HepG2 (cell line): ENCODE measurements around the gene DDRGK1. TPM values are rescaled to one million over a fixed set of nuclear protein-coding genes. Genes with fewer than 3 reads are reported as not detected.

Experiments used
- ATAC-seq: fragments of 200-7000 bp; cut with Tn5 transposase; 3 replicates; pipeline ENCODE4 v1.9.1; 2020; ENCODE audit warnings: mild to moderate bottlenecking, moderate library complexity
- BruUV-seq: library from RNA; stranded (reverse); fragments of 400-500 nt; replicated peaks from 2 replicates; lab custom pipeline; 2021; lab: Mats Ljungman, UMichigan
- CTCF ChIA-PET: fragments of 300-600 bp; formaldehyde crosslinking; extraction: SDS; loops from one replicate; lab custom pipeline; 2021; ENCODE audit warnings: low total read pairs, inconsistent platforms, low intra/inter-chr PET ratio; lab: Yijun Ruan, JAX
- POLR2A ChIA-PET: fragments of 350-600 bp; sonication (Branson Sonifier 250); formaldehyde crosslinking; loops from one replicate; lab custom pipeline; 2020; ENCODE audit warnings: antibody characterized with exemption, inconsistent platforms; lab: Yijun Ruan, JAX
- DNase-seq: peaks from one replicate; pipeline ENCODE4 v3.0.0-alpha.2; 2015; ENCODE audit warnings: low spot score
- FAIRE-seq: peaks from 3 replicates; lab custom pipeline; 2011; peaks lifted over from hg19 to GRCh38; lab: Jason Lieb, UNC
- H2AFZ ChIP-seq: one replicate; pipeline ENCODE4 v1.6.1; 2011; ENCODE audit warnings: low read length, inconsistent platforms
- H3K27ac ChIP-seq: fragments of 300-600 bp; 3 replicates; pipeline ENCODE4 v1.8.0; 2011; ENCODE audit warnings: mixed run types, mild to moderate bottlenecking, mixed read lengths, low read length, inconsistent platforms; ENCODE audit not compliant: insufficient read depth; ENCODE audit errors: extremely low read length
- H3K27me3 ChIP-seq, 2 experiments: fragments of 200-600 bp in 1 of 2; 2 replicates in 1 of 2; 3 replicates in 1 of 2; pipeline versions ENCODE4 v1.6.0 to v1.8.0; 2011; ENCODE audit warnings: low read length in 2 of 2, mild to moderate bottlenecking in 2 of 2, moderate library complexity in 2 of 2, inconsistent platforms in 1 of 2; ENCODE audit not compliant: insufficient read depth in 2 of 2, control insufficient read depth in 1 of 2
- H3K36me3 ChIP-seq, 2 experiments: fragments of 200-600 bp in 1 of 2; replicated peaks in 1 of 2; 2 replicates in 1 of 2; 3 replicates in 1 of 2; pipeline versions ENCODE4 v1.5.1 to v1.8.0; 2011; ENCODE audit warnings: low read length in 2 of 2, inconsistent platforms in 1 of 2; ENCODE audit not compliant: insufficient read depth in 2 of 2, control insufficient read depth in 1 of 2
- H3K4me1 ChIP-seq: 2 replicates; pipeline ENCODE4 v1.5.1; 2012; ENCODE audit warnings: low read length, inconsistent platforms; ENCODE audit not compliant: insufficient read depth
- H3K4me2 ChIP-seq: 2 replicates; pipeline ENCODE4 v1.6.0; 2011; ENCODE audit warnings: low read depth, low read length, inconsistent platforms
- H3K4me3 ChIP-seq, 3 experiments: fragments of 200-600 bp in 1 of 3; sonication (generic), shearing (Covaris generic) in 1 of 3; replicated peaks in 1 of 3; 2 replicates each; pipeline ENCODE4 v1.5.1; 2011 to 2016; ENCODE audit warnings: low read length in 3 of 3, inconsistent platforms in 2 of 3, low read depth in 2 of 3, mild to moderate bottlenecking in 2 of 3, control low read depth in 1 of 3, mixed read lengths in 1 of 3; ENCODE audit not compliant: insufficient read depth in 1 of 3
- H3K79me2 ChIP-seq: one replicate; pipeline ENCODE4 v1.6.1; 2011; ENCODE audit warnings: low read length, inconsistent platforms; ENCODE audit not compliant: insufficient read depth
- H3K9ac ChIP-seq: 2 replicates; pipeline ENCODE4 v1.6.0; 2011; ENCODE audit warnings: mild to moderate bottlenecking, low read depth, low read length, inconsistent platforms; ENCODE audit not compliant: insufficient read depth
- H3K9me3 ChIP-seq: 2 replicates; pipeline ENCODE4 v1.5.1; 2012; ENCODE audit warnings: mild to moderate bottlenecking, low read length
- H4K20me1 ChIP-seq: 2 replicates; pipeline ENCODE4 v1.6.0; 2011; ENCODE audit warnings: inconsistent platforms, mild to moderate bottlenecking, low read length, moderate library complexity; ENCODE audit not compliant: insufficient read depth
- RFXANK ChIP-seq: IDR thresholded peaks from 2 replicates; pipeline ENCODE4 v1.6.1; 2016
- ZBTB3 ChIP-seq: sonication (generic); formaldehyde crosslinking; IDR thresholded peaks from 2 replicates; pipeline ENCODE4 v1.4.0; 2020; ENCODE audit warnings: low read depth, mild to moderate bottlenecking, moderate library complexity, missing genetic modification reagents, borderline replicate concordance
- ZFP82 ChIP-seq: sonication (generic); formaldehyde crosslinking; IDR thresholded peaks from 2 replicates; pipeline ENCODE4 v1.5.1; 2020; ENCODE audit warnings: mild to moderate bottlenecking, missing genetic modification reagents, borderline replicate concordance
- ZNF382 ChIP-seq: sonication (generic); formaldehyde crosslinking; IDR thresholded peaks from 2 replicates; pipeline ENCODE4 v1.5.0; 2020; ENCODE audit warnings: missing genetic modification reagents, mild to moderate bottlenecking, borderline replicate concordance
- ZNF670 ChIP-seq: sonication (generic); formaldehyde crosslinking; IDR thresholded peaks from 2 replicates; pipeline ENCODE4 v1.8.0; 2022; ENCODE audit warnings: mild to moderate bottlenecking, missing genetic modification reagents, borderline replicate concordance
- WGBS: methylation state at CpG from one replicate; pipeline ENCODE4 v1.1.6; 2017; ENCODE audit warnings: low lambda C conversion rate; 5-methylcytosine and 5-hydroxymethylcytosine counted together
- in situ Hi-C: cut with HindIII; loops from 2 replicates; pipeline ENCODE4 v1.10.0; 2017; ENCODE audit warnings: low pct_unique_long_range_greater_than_20kb; ENCODE audit not compliant: extremely low pct_ligation_motif_present
- intact Hi-C: fragments of 100-400 bp; cut with micrococcal nuclease; formaldehyde crosslinking; loops from one replicate; pipeline ENCODE4 v1.10.0; 2022; ENCODE audit not compliant: unreplicated experiment
- polyA plus RNA-seq, 8 experiments: library from polyadenylated mRNA; depleted of rRNA in 3 of 8; stranded (reverse) in 7 of 8; unstranded in 1 of 8; fragments of >200 nt; fragmentation: Illumina TruSeq in 4 of 8; extraction: Trizol in 4 of 8; gene quantifications; 2 replicates each; pipeline versions ENCODE4 v1.2.1 to v1.2.3, GENCODE V29; 2011 to 2016; ENCODE audit warnings: low read depth in 4 of 8, missing spikeins in 1 of 8, mixed read lengths in 1 of 8; ENCODE audit not compliant: insufficient read depth in 1 of 8
- total RNA-seq, 5 experiments: library from RNA; depleted of rRNA; stranded (reverse); fragments of >200 nt; fragmentation: Illumina TruSeq; extraction: Trizol; gene quantifications; 2 replicates each; pipeline ENCODE4 v1.2.3, GENCODE V29; 2016; ENCODE audit warnings: low read depth in 1 of 5
- TF ChIP-seq, protein P1 (sequence below): IDR thresholded peaks from 2 replicates; pipeline ENCODE4 v1.6.1; 2016; ENCODE audit warnings: missing biosample characterization, missing genetic modification reagents, low read depth
- TF ChIP-seq, protein P2 (sequence below): sonication (generic); formaldehyde crosslinking; IDR thresholded peaks from 2 replicates; pipeline ENCODE4 v1.5.1; 2020; ENCODE audit warnings: mild to moderate bottlenecking, missing genetic modification reagents
- TF ChIP-seq, protein P3 (sequence below): sonication (generic); formaldehyde crosslinking; IDR thresholded peaks from 2 replicates; pipeline ENCODE4 v1.4.0; 2020; ENCODE audit warnings: missing genetic modification reagents

DDRGK1 gene
- total and polyA plus RNA-seq, 2 of the 13 experiments (the other 11 are each of a cell fraction or from before 2014, with no cell fraction given): 96.7 to 149 TPM

- TF ChIP-seq, protein P1, sequence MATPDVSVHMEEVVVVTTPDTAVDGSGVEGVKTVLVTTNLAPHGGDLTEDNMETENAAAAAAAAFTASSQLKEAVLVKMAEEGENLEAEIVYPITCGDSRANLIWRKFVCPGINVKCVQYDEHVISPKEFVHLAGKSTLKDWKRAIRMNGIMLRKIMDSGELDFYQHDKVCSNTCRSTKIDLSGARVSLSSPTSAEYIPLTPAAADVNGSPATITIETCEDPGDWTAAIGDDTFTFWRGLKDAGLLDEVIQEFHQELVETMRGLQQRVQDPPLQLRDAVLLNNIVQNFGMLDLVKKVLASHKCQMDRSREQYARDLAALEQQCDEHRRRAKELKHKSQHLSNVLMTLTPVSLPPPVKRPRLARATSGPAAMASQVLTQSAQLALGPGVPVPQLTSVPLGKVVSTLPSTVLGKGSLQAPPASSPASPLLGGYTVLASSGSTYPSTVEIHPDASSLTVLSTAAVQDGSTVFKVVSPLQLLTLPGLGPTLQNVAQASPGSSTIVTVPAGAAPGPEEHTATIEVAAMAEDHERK (CRISPR knock-in tag): no peak
These were observed 13.8 kb downstream of the DDRGK1 start (continued) for GRCh38 chr20:3190681-3191111.

DNA sequence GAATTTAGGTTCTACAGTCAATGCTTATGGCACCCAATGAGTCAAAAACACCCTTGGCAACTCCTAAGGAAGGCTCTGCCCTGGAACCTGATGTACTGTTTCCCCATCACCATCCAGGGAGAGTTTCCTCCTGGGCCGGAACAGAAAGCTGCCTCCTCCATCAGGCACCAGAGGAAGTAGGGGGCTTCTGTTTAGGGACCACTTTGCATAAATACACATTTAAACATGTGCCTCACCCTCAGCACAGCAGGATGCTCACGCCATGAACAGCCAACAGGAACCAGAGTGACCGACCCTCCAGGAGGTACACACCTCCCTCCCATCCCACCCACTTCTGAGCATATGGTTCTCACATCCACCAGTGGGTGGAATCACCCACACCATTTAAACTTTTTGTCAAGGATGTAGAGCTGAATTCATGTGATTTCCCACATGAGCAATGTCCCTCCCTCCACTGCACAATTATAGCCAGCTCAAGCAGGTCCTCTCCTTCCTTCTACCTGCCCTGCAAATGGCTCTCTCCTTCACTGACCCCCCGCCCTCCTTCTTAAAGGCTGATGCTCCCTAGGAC is 14.8 kb downstream of the DDRGK1 start:
- ATAC-seq (no peak), DNase-seq (no peak), FAIRE-seq (no peak)
- BruUV-seq: no TSS peak
- POLR2A ChIA-PET: interaction anchor here (0.6 to 2.3 kb wide), 2 partner anchors 13 to 25 kb away, joined by 3 to 7 read pairs; no protein-coding TSS in a partner anchor
- CTCF ChIA-PET: no interaction called here
- Histone ChIP-seq H3K4me2 (no peak overlapping the region), H3K4me3 (no peak overlapping the region), H3K9ac (no peak overlapping the region), H3K27ac (no peak overlapping the region), H3K36me3 (peaks cover 38 to 56% of the 10 kb centered on the region in 2 experiments), H3K79me2 (no peaks in the 10 kb centered on the region), H3K9me3 (no peaks in the 10 kb centered on the region), H2AFZ (no peak overlapping the region), H4K20me1 (no peaks in the 10 kb centered on the region)
- 91% methylated on average over 4 of the region's 4 CpGs for WGBS
- TF ChIP-seq ZNF382 (no peak), ZNF670 (no peak), RFXANK (CRISPR knock-in tag) (no peak), ZBTB3 (CRISPR knock-in tag) (no peak), ZFP82 (CRISPR knock-in tag) (no peak)
- TF ChIP-seq, protein P2, sequence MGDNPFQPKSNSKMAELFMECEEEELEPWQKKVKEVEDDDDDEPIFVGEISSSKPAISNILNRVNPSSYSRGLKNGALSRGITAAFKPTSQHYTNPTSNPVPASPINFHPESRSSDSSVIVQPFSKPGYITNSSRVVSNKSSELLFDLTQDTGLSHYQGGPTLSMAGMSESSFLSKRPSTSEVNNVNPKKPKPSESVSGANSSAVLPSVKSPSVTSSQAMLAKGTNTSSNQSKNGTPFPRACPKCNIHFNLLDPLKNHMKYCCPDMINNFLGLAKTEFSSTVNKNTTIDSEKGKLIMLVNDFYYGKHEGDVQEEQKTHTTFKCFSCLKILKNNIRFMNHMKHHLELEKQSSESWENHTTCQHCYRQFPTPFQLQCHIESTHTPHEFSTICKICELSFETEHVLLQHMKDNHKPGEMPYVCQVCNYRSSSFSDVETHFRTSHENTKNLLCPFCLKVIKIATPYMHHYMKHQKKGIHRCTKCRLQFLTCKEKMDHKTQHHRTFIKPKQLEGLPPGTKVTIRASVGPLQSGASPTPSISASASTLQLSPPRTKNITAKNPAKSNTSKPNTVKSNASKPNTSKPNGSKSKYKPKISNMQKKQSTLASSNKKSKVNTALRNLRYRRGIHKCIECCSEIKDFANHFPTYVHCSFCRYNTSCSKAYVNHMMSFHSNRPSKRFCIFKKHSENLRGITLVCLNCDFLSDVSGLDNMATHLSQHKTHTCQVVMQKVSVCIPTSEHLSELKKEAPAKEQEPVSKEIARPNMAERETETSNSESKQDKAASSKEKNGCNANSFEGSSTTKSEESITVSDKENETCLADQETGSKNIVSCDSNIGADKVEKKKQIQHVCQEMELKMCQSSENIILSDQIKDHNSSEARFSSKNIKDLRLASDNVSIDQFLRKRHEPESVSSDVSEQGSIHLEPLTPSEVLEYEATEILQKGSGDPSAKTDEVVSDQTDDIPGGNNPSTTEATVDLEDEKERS (CRISPR knock-in tag): no peak
- TF ChIP-seq, protein P3, sequence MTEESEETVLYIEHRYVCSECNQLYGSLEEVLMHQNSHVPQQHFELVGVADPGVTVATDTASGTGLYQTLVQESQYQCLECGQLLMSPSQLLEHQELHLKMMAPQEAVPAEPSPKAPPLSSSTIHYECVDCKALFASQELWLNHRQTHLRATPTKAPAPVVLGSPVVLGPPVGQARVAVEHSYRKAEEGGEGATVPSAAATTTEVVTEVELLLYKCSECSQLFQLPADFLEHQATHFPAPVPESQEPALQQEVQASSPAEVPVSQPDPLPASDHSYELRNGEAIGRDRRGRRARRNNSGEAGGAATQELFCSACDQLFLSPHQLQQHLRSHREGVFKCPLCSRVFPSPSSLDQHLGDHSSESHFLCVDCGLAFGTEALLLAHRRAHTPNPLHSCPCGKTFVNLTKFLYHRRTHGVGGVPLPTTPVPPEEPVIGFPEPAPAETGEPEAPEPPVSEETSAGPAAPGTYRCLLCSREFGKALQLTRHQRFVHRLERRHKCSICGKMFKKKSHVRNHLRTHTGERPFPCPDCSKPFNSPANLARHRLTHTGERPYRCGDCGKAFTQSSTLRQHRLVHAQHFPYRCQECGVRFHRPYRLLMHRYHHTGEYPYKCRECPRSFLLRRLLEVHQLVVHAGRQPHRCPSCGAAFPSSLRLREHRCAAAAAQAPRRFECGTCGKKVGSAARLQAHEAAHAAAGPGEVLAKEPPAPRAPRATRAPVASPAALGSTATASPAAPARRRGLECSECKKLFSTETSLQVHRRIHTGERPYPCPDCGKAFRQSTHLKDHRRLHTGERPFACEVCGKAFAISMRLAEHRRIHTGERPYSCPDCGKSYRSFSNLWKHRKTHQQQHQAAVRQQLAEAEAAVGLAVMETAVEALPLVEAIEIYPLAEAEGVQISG: no peak
- TF ChIP-seq, all 625 proteins: peak for 0
- Histone ChIP-seq H3K27me3 (no peaks in the 10 kb centered on the region), H3K4me1 (no peaks in the 10 kb centered on the region)
- in situ Hi-C loops: no loop called here
- intact Hi-C loops: no loop called here
